GM12878 (cell line): Measurements from ENCODE around the gene RAB22A.

ENCODE experiments used
- ATF7 ChIP-seq: fragments of 450-650 bp; IDR thresholded peaks from 2 replicates; pipeline ENCODE4 v1.6.1; 2016; ENCODE audit warnings: low read depth, mild to moderate bottlenecking
- BRCA1 ChIP-seq: IDR thresholded peaks from 2 replicates; pipeline ENCODE4 v1.6.1; 2011; ENCODE audit warnings: low read depth, low read length, improper control_type of control experiment
- CHD1 ChIP-seq: IDR thresholded peaks from 2 replicates; pipeline ENCODE4 v1.6.1; 2012; ENCODE audit warnings: low read depth, low read length, improper control_type of control experiment
- NFYA ChIP-seq: IDR thresholded peaks from 2 replicates; pipeline ENCODE4 v1.6.1; 2011; ENCODE audit warnings: low read depth, mild to moderate bottlenecking, low read length, improper control_type of control experiment, borderline replicate concordance
- RAD21 ChIP-seq: IDR thresholded peaks from 2 replicates; pipeline ENCODE4 v1.6.1; 2011; ENCODE audit warnings: mild to moderate bottlenecking, low read depth, low read length, moderate library complexity; ENCODE audit not compliant: insufficient read depth
- TBL1XR1 ChIP-seq: IDR thresholded peaks from 2 replicates; pipeline ENCODE4 v1.6.1; 2012; ENCODE audit warnings: low read depth, low read length, improper control_type of control experiment
- TF ChIP-seq, protein P1 (sequence below): fragments of 450-650 bp; IDR thresholded peaks from 2 replicates; pipeline ENCODE4 v1.6.1; 2017; ENCODE audit warnings: mild to moderate bottlenecking, moderate library complexity
- TF ChIP-seq, protein P2 (sequence below): IDR thresholded peaks from 2 replicates; pipeline ENCODE4 v1.6.1; 2011; ENCODE audit warnings: borderline replicate concordance, low read depth, mild to moderate bottlenecking, moderate library complexity, mixed read lengths, low read length; ENCODE audit not compliant: insufficient read depth; ENCODE audit errors: extremely low read length

DNA sequence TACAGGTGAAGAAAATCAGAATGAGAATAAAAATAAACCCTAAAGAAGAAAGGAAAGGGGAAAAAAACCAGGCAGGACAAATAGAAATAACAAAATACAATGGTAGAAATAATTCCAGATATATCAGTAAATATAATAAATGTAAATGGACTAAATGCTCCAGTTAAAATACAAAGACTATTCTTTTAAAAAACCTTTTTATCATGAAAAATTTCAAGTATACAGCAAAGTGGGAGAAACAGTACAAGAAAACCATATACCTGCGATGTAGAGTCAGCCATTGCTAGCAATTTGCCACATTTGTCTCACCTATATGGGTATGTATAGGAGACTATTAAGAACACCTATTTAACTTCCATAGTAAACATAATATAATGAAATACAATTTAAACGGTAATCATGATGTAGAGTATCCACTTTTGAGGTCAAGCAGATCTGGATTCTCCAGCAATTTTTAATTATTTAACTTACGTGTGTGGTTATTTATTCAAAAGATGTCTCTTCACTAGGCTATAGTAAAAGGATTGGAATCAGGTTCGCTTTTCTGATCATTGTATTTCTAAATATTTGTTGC, 78.6 kb downstream of the RAB22A start:
- TF ChIP-seq TBL1XR1 (no peak), RAD21 (no peak), ATF7 (no peak), NFYA (no peak), CHD1 (no peak), BRCA1 (no peak)
- TF ChIP-seq, protein P1, sequence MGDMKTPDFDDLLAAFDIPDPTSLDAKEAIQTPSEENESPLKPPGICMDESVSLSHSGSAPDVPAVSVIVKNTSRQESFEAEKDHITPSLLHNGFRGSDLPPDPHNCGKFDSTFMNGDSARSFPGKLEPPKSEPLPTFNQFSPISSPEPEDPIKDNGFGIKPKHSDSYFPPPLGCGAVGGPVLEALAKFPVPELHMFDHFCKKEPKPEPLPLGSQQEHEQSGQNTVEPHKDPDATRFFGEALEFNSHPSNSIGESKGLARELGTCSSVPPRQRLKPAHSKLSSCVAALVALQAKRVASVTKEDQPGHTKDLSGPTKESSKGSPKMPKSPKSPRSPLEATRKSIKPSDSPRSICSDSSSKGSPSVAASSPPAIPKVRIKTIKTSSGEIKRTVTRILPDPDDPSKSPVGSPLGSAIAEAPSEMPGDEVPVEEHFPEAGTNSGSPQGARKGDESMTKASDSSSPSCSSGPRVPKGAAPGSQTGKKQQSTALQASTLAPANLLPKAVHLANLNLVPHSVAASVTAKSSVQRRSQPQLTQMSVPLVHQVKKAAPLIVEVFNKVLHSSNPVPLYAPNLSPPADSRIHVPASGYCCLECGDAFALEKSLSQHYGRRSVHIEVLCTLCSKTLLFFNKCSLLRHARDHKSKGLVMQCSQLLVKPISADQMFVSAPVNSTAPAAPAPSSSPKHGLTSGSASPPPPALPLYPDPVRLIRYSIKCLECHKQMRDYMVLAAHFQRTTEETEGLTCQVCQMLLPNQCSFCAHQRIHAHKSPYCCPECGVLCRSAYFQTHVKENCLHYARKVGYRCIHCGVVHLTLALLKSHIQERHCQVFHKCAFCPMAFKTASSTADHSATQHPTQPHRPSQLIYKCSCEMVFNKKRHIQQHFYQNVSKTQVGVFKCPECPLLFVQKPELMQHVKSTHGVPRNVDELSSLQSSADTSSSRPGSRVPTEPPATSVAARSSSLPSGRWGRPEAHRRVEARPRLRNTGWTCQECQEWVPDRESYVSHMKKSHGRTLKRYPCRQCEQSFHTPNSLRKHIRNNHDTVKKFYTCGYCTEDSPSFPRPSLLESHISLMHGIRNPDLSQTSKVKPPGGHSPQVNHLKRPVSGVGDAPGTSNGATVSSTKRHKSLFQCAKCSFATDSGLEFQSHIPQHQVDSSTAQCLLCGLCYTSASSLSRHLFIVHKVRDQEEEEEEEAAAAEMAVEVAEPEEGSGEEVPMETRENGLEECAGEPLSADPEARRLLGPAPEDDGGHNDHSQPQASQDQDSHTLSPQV: no peak
- TF ChIP-seq, protein P2, sequence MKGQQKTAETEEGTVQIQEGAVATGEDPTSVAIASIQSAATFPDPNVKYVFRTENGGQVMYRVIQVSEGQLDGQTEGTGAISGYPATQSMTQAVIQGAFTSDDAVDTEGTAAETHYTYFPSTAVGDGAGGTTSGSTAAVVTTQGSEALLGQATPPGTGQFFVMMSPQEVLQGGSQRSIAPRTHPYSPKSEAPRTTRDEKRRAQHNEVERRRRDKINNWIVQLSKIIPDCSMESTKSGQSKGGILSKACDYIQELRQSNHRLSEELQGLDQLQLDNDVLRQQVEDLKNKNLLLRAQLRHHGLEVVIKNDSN: no peak
